DOHH2 (cell line): Measurements from ENCODE around the gene RSAD2.

Experiments
- CTCF ChIP-seq: fragments of 200-600 bp; sonication (generic); IDR thresholded peaks from one replicate; pipeline ENCODE4 v1.5.1; 2014; ENCODE audit warnings: antibody characterized with exemption, mild to moderate bottlenecking, low read depth, low read length; ENCODE audit not compliant: poor library complexity, severe bottlenecking
- EZH2phosphoT487 ChIP-seq: fragments of 200-600 bp; sonication (generic); IDR thresholded peaks from 2 replicates; pipeline ENCODE4 v1.6.1; 2017; ENCODE audit warnings: borderline replicate concordance, mild to moderate bottlenecking, antibody characterized with exemption, low read length, moderate library complexity, mixed read lengths

DNA sequence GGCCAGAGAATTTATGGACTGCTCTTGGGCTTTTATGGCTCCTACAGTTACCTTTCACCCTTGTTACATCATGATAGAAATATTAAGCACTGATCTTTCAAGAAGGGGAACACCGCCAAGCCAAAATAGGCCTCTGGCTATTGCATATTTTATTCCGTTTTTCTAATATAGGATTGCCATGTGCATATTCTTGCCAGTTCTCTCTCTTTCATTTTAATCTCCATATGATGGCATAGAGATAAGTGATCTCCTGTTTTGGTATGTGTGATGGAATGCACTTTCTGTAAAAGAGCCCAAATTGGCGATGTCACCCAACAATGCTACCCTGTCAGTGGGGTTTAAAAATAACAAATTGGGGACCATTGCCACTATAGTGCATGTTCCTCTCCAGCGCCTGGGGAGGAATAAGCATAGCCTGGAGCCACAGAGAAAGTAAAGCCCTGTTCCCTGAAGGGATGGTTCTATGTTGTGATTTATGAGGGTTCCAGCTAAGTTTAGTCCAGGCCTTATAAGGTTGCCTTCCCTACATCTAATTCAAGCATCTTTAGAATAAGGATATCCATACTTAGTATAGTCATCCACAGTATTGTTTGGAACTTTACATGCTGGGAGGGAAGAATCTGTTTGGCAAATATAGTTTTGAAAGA is 38.8 kb upstream of the RSAD2 start:
- no peak for TF ChIP-seq CTCF
- no peak for TF ChIP-seq EZH2phosphoT487
